ENCODE measurements around the gene ATG16L1. TPM values are rescaled to one million over a fixed set of nuclear protein-coding genes. Genes with fewer than 3 reads are reported as not detected.

ATG16L1 gene
- total RNA-seq, 1 experiment from 2014 or later, result 43.2 TPM

DNA sequence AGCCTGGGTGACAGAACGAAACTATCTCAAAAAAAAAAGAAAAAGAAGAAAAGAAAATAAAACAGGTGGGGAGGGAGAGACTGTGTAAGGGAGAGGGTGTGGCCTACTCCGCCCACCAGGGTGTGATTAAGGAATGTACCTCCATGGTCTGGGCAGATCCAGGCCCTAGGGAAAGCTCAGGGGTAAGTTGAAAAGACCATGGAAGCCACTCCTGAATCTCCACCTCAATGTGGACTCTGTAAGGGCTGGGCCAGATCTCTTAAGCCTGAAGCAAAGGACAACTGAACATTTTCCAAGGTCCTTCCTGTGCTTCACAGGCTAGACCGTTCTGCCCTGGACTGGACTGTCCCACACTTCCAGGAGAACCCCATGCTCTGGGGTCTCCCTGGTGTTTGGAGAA, 9.7 kb upstream of the ATG16L1 start:
- intact Hi-C loops (cut with micrococcal nuclease; ENCODE audit: unreplicated experiment), result no loop called here
- ChIA-PET POLR2A (ENCODE audit: low non-redundant PET) (no interaction called here), CTCF (no interaction called here)
- Histone ChIP-seq H3K27me3 (replicated peaks; ENCODE audit: insufficient read depth, low read depth, low read length, poor library complexity) (no peaks in the 10 kb centered on the region), H3K27ac (ENCODE audit: low read depth, low read length, poor library complexity, severe bottlenecking) (no peak overlapping the region), H3K9me3 (ENCODE audit: low read depth, low read length, poor library complexity, severe bottlenecking) (no peaks in the 10 kb centered on the region), H3K4me3 (ENCODE audit: low read depth, low read length, poor library complexity, severe bottlenecking) (no peak overlapping the region), H3K36me3 (ENCODE audit: insufficient read depth, low read length, poor library complexity, severe bottlenecking) (no peaks in the 10 kb centered on the region), H3K4me1 (ENCODE audit: insufficient read depth, low read length, poor library complexity, severe bottlenecking) (no peaks in the 10 kb centered on the region)
- no peak for DNase-seq (ENCODE audit: low spot score)
- no TSS peak for BruUV-seq (replicated peaks)
- TF ChIP-seq, protein P1, sequence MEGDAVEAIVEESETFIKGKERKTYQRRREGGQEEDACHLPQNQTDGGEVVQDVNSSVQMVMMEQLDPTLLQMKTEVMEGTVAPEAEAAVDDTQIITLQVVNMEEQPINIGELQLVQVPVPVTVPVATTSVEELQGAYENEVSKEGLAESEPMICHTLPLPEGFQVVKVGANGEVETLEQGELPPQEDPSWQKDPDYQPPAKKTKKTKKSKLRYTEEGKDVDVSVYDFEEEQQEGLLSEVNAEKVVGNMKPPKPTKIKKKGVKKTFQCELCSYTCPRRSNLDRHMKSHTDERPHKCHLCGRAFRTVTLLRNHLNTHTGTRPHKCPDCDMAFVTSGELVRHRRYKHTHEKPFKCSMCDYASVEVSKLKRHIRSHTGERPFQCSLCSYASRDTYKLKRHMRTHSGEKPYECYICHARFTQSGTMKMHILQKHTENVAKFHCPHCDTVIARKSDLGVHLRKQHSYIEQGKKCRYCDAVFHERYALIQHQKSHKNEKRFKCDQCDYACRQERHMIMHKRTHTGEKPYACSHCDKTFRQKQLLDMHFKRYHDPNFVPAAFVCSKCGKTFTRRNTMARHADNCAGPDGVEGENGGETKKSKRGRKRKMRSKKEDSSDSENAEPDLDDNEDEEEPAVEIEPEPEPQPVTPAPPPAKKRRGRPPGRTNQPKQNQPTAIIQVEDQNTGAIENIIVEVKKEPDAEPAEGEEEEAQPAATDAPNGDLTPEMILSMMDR (conservative IDR thresholded peaks at IDR 0.05; ENCODE audit: low read depth, low read length), result no peak
- no peak for TF ChIP-seq EZH2 (IDR thresholded peaks at IDR 0.05; ENCODE audit: borderline replicate concordance, low read depth, low read length, poor library complexity, severe bottlenecking)

DNA sequence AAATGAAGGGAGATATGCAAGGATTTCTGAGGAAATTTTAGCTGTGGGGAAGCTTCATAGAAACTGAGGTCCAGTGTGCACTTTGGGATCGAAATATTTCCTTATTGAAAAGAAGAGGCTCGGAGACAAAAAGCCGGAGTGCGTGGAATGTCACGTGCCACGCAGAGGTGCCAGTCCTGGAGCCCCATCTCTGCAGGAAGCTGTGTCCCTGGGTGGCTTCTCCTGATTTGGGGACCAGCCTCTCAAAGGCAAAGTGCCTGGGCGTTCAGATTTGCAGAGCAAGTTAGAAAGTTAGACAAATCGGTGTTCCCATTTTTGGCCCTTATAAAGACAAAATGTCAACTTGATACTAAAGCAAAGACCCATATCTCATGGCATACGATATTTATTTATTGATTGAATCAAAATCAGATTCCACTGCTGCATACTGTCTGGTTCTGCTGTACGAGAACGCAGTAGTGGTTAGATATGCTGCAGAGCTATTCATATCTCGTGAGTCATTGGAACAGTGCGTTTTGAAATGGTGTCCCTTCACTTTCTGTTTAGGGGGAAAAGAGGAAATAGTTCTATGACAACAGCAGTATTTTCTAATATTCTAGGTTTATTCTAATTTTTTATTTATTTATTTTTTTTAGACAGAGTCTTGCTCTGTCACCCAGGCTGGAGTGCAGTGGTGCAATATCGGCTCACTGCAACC, 9.1 kb upstream of the ATG16L1 start:
- Histone ChIP-seq H3K9me3 (ENCODE audit: low read depth, low read length, poor library complexity, severe bottlenecking) (no peaks in the 10 kb centered on the region), H3K4me1 (ENCODE audit: insufficient read depth, low read length, poor library complexity, severe bottlenecking) (no peaks in the 10 kb centered on the region), H3K4me3 (ENCODE audit: low read depth, low read length, poor library complexity, severe bottlenecking) (no peak overlapping the region), H3K27ac (ENCODE audit: low read depth, low read length, poor library complexity, severe bottlenecking) (no peak overlapping the region), H3K27me3 (replicated peaks; ENCODE audit: insufficient read depth, low read depth, low read length, poor library complexity) (no peaks in the 10 kb centered on the region), H3K36me3 (ENCODE audit: insufficient read depth, low read length, poor library complexity, severe bottlenecking) (no peaks in the 10 kb centered on the region)
- CTCF ChIA-PET, result interaction anchor here (0.5 kb wide), 1 partner anchor 9 kb away, joined by 8 read pairs; no protein-coding TSS in a partner anchor
- POLR2A ChIA-PET (ENCODE audit: low non-redundant PET), result no interaction called here
- DNase-seq (ENCODE audit: low spot score), result no peak
- intact Hi-C loops (cut with micrococcal nuclease; ENCODE audit: unreplicated experiment), result no loop called here
- BruUV-seq (replicated peaks), result no TSS peak
- TF ChIP-seq, protein P1 (conservative IDR thresholded peaks at IDR 0.05; ENCODE audit: low read depth, low read length), result no peak
- no peak for TF ChIP-seq EZH2 (IDR thresholded peaks at IDR 0.05; ENCODE audit: borderline replicate concordance, low read depth, low read length, poor library complexity, severe bottlenecking)

DNA sequence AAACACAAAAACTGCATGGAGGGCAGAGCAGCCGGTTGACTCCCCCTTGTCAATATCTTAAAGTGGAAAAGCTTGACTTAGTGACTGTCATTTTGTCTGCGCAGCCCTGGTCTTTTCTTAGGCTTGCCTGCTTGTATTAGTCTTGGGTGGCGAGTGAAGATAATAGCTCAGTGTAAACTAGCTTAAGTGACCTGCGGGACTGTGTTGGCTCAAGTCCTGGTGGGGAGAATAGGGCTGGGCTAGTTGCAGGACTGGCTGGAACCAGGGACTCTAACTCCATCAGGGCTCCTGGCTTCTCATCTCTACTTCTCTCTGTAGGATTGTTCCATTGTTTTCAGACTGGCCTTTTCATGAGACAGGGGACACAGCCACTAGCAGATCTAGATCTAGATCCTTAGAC, 8.1 kb upstream of the ATG16L1 start:
- Histone ChIP-seq H3K27me3 (replicated peaks; ENCODE audit: insufficient read depth, low read depth, low read length, poor library complexity) (no peaks in the 10 kb centered on the region), H3K9me3 (ENCODE audit: low read depth, low read length, poor library complexity, severe bottlenecking) (no peaks in the 10 kb centered on the region), H3K27ac (ENCODE audit: low read depth, low read length, poor library complexity, severe bottlenecking) (no peak overlapping the region), H3K4me1 (ENCODE audit: insufficient read depth, low read length, poor library complexity, severe bottlenecking) (no peaks in the 10 kb centered on the region), H3K4me3 (ENCODE audit: low read depth, low read length, poor library complexity, severe bottlenecking) (no peak overlapping the region), H3K36me3 (ENCODE audit: insufficient read depth, low read length, poor library complexity, severe bottlenecking) (no peaks in the 10 kb centered on the region)
- CTCF ChIA-PET, result interaction anchor here (0.6 kb wide), 1 partner anchor 1763 kb away, joined by 3 read pairs; no protein-coding TSS in a partner anchor
- no TSS peak for BruUV-seq (replicated peaks)
- POLR2A ChIA-PET (ENCODE audit: low non-redundant PET), result no interaction called here
- no peak for DNase-seq (ENCODE audit: low spot score)
- intact Hi-C loops (cut with micrococcal nuclease; ENCODE audit: unreplicated experiment), result no loop called here
- TF ChIP-seq, protein P1 (conservative IDR thresholded peaks at IDR 0.05; ENCODE audit: low read depth, low read length), result no peak
- no peak for TF ChIP-seq EZH2 (IDR thresholded peaks at IDR 0.05; ENCODE audit: borderline replicate concordance, low read depth, low read length, poor library complexity, severe bottlenecking)
